MM.1S (cell line): ENCODE results near the gene IL1RAPL1.

Experiments
- DNase-seq: peaks from one replicate; pipeline ENCODE4 v3.0.0-alpha.2; 2015
- H2AFZ ChIP-seq: fragments of 300-600 bp; sonication (generic); 2 replicates; pipeline ENCODE4 v1.6.0; 2016; ENCODE audit warnings: antibody characterized with exemption, low read length
- H3F3A ChIP-seq: fragments of 300-600 bp; sonication (generic); 2 replicates; pipeline ENCODE4 v1.6.1; 2016; ENCODE audit warnings: mild to moderate bottlenecking, antibody characterized with exemption, low read length, moderate library complexity, mixed read lengths; ENCODE audit not compliant: insufficient read depth
- H3K27ac ChIP-seq: fragments of 300-600 bp; sonication (generic); 2 replicates; pipeline ENCODE4 v1.5.1; 2016; ENCODE audit warnings: mild to moderate bottlenecking, low read length
- H3K27me3 ChIP-seq: fragments of 300-600 bp; sonication (generic); replicated peaks from 2 replicates; pipeline ENCODE4 v1.6.0; 2016; ENCODE audit warnings: low read length; ENCODE audit not compliant: insufficient read depth
- H3K36me3 ChIP-seq: fragments of 300-600 bp; sonication (generic); replicated peaks from 2 replicates; pipeline ENCODE4 v1.6.1; 2016; ENCODE audit warnings: mild to moderate bottlenecking, low read length, mixed read lengths; ENCODE audit not compliant: insufficient read depth
- H3K4me1 ChIP-seq: fragments of 300-600 bp; sonication (generic); 2 replicates; pipeline ENCODE4 v1.6.1; 2016; ENCODE audit warnings: low read length, mixed read lengths
- H3K4me2 ChIP-seq: fragments of 300-600 bp; sonication (generic); 2 replicates; pipeline ENCODE4 v1.6.0; 2016; ENCODE audit warnings: low read depth, low read length
- H3K4me3 ChIP-seq: fragments of 300-600 bp; sonication (generic); 2 replicates; pipeline ENCODE4 v1.5.1; 2016; ENCODE audit warnings: low read length, mixed read lengths
- H3K79me2 ChIP-seq: fragments of 300-600 bp; sonication (generic); 2 replicates; pipeline ENCODE4 v1.6.1; 2016; ENCODE audit warnings: mixed run types, low read length, mixed read lengths
- H3K9ac ChIP-seq: fragments of 300-600 bp; sonication (generic); 2 replicates; pipeline ENCODE4 v1.6.1; 2016; ENCODE audit warnings: low read length, mixed read lengths
- H3K9me2 ChIP-seq: fragments of 300-600 bp; sonication (generic); replicated peaks from 2 replicates; pipeline ENCODE4 v1.6.1; 2016; ENCODE audit warnings: mild to moderate bottlenecking, low read length, mixed read lengths; ENCODE audit not compliant: insufficient read depth
- H3K9me3 ChIP-seq: fragments of 300-600 bp; sonication (generic); replicated peaks from 2 replicates; pipeline ENCODE4 v1.6.1; 2016; ENCODE audit warnings: mild to moderate bottlenecking, low read length, mixed read lengths; ENCODE audit not compliant: insufficient read depth
- H4K20me1 ChIP-seq: fragments of 300-600 bp; sonication (generic); 2 replicates; pipeline ENCODE4 v1.6.1; 2016; ENCODE audit warnings: mild to moderate bottlenecking, low read length, moderate library complexity, mixed read lengths; ENCODE audit not compliant: insufficient read depth
- EZH2 ChIP-seq: fragments of 300-600 bp; sonication (generic); optimal IDR thresholded peaks from 2 replicates; pipeline ENCODE3; 2017; ENCODE audit warnings: low read depth, mild to moderate bottlenecking, antibody characterized with exemption, low read length, mixed read lengths
- EZH2phosphoT487 ChIP-seq: fragments of 300-600 bp; sonication (generic); IDR thresholded peaks from 2 replicates; pipeline ENCODE4 v1.6.1; 2018; ENCODE audit warnings: antibody characterized with exemption, low read length
- TF ChIP-seq, protein P1 (sequence below): fragments of 300-600 bp; sonication (generic); IDR thresholded peaks from 2 replicates; pipeline ENCODE4 v1.5.1; 2016; ENCODE audit warnings: antibody characterized with exemption, low read length, mixed read lengths

The IL1RAPL1 gene

DNA sequence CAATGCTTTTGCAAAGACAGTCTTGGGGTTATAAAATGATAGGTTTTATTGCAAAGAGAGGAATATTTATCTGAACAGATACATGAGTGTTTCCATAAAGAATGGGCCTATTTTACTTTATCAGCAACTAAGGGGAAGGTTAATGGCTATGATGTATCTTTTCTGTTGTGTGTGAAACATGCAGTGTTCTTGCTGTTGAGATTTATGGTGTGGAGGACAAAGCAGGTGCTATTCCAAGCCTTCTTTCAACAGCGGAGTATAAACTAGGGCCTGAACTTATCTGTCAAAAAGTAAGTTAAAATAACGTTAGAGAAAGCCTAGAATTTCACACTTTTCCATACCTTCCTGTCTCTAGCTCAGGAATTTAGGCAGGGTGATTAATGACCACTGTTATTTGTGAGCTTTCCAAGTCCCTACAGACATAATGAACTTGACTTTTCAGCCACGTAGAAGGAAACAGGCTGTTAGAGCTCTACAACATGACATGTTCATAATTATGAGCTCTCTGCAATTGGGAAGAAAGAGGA is 411.4 kb downstream of the IL1RAPL1 start:
- Histone ChIP-seq H3K36me3 (no peaks in the 10 kb centered on the region), H3K4me2 (no peak overlapping the region), H3K4me3 (no peak overlapping the region), H3F3A (no peaks in the 10 kb centered on the region), H3K4me1 (0 out of 2 replicates have a peak, but pooled peaks cover 3% of the 10 kb centered on the region), H3K9ac (no peak overlapping the region), H3K27me3 (no peaks in the 10 kb centered on the region), H2AFZ (no peak overlapping the region), H4K20me1 (no peaks in the 10 kb centered on the region), H3K9me2 (no peaks in the 10 kb centered on the region), H3K27ac (no peak overlapping the region), H3K79me2 (no peaks in the 10 kb centered on the region), H3K9me3 (no peaks in the 10 kb centered on the region)
- DNase-seq, result no peak
- TF ChIP-seq EZH2phosphoT487, result no peak
- TF ChIP-seq, protein P1, sequence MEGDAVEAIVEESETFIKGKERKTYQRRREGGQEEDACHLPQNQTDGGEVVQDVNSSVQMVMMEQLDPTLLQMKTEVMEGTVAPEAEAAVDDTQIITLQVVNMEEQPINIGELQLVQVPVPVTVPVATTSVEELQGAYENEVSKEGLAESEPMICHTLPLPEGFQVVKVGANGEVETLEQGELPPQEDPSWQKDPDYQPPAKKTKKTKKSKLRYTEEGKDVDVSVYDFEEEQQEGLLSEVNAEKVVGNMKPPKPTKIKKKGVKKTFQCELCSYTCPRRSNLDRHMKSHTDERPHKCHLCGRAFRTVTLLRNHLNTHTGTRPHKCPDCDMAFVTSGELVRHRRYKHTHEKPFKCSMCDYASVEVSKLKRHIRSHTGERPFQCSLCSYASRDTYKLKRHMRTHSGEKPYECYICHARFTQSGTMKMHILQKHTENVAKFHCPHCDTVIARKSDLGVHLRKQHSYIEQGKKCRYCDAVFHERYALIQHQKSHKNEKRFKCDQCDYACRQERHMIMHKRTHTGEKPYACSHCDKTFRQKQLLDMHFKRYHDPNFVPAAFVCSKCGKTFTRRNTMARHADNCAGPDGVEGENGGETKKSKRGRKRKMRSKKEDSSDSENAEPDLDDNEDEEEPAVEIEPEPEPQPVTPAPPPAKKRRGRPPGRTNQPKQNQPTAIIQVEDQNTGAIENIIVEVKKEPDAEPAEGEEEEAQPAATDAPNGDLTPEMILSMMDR, result no peak
- TF ChIP-seq EZH2, result no peak

DNA sequence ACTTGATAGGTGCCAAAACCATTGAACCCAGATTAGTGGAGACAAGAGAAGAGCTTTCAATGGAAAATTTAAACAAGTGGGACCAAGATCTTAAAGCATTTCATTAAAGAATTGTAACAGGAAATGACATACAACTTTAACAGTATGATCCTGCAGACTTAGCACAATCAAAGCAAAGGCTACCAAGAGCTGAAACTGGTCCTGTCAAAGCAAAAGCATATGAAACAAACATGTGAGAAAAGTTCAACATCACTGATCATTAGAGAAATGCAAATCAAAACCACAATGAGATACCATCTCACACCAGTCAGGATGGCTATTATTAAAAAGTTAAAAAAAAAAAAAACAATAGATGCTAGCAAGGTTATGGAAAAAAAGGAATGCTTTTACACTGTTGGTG is 425.6 kb downstream of the IL1RAPL1 start:
- Histone ChIP-seq H3K9me2 (no peaks in the 10 kb centered on the region), H3K27ac (peak overlapping the region; percentile 54; the same call in 1 of the 2 replicates)
- peak; percentile 73 for DNase-seq

DNA sequence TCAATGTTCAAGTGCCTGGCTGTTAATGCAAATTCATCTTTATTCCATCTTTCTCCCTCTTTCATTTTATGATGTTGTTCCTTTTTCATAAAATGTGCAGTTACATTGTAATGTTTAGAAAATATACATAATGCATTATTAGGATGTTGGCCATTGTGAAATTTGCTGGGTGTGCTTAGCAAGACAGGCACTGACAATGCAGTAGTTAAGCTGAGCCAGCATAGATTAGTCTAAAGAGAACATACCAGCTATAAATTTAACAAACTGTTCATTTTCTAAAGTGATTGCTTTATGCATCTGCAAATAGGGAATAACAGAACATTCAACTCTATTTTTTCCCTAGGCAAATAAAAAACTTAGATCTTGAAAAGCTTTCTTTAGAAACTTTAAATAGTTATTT is 436.0 kb downstream of the IL1RAPL1 start:
- Histone ChIP-seq H3K9me2 (no peaks in the 10 kb centered on the region), H3K36me3 (no peaks in the 10 kb centered on the region), H3K27me3 (peaks cover 22% of the 10 kb centered on the region; the same call in 1 of the 2 replicates), H2AFZ (no peak overlapping the region), H3K4me2 (no peak overlapping the region), H3K9me3 (no peaks in the 10 kb centered on the region; the same call in 1 of the 2 replicates), H4K20me1 (no peaks in the 10 kb centered on the region), H3K27ac (no peak overlapping the region), H3K79me2 (no peaks in the 10 kb centered on the region), H3K9ac (no peak overlapping the region), H3F3A (no peaks in the 10 kb centered on the region), H3K4me3 (no peak overlapping the region), H3K4me1 (0 out of 2 replicates have a peak, but pooled peaks cover 3% of the 10 kb centered on the region)
- DNase-seq, result no peak
- no peak for TF ChIP-seq EZH2
- no peak for TF ChIP-seq EZH2phosphoT487
- TF ChIP-seq, protein P1, result no peak

More for the DNA sequence above, 425.6 kb downstream of the IL1RAPL1 start:
- Histone ChIP-seq H3K27me3 (no peaks in the 10 kb centered on the region), H2AFZ (no peak overlapping the region), H3K9ac (no peak overlapping the region), H3K4me3 (no peak overlapping the region), H3K4me2 (peak overlapping the region; percentile 26; the same call in 1 of the 2 replicates), H3K9me3 (no peaks in the 10 kb centered on the region), H3K4me1 (peaks cover 5% of the 10 kb centered on the region; the same call in 1 of the 2 replicates), H3F3A (no peaks in the 10 kb centered on the region), H3K36me3 (no peaks in the 10 kb centered on the region), H3K79me2 (no peaks in the 10 kb centered on the region), H4K20me1 (no peaks in the 10 kb centered on the region)
- TF ChIP-seq EZH2phosphoT487 (no peak), EZH2 (no peak)
- TF ChIP-seq, protein P1, result no peak
